Measurements from ENCODE around the gene PMFBP1.

Gene PMFBP1

DNA sequence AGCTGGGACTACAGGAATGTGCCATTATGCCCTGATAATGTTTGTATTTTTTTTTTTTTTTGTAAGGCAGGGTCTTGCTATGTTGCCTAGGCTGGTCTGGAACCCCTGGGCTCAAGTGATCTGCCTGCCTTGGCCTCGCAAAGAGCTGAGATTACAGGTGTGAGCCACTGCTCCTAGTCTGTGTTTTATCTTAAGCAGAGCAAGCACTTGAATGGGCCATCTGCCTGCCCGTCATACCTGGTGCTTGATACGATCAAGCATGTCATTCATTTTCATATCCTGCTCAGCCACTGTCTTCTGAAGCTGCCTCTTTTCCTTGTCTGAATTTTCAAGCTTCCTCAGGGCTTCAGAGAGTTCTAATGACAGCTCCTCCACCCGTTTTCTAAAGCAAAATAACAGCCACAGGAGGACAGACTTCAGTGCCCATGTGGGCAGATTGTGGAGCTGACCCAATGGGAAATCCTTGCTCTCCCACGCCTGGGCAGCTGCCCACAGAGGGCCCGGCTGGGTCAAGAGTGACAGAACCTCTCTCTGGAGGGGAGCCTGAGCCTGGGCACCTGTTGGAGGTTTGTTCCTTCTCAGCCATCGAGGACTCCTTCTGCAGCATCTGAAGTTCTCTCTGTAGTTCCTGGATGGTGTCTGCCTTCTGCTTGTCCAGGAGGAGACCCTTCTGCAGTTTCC lies 41.8 kb downstream of the PMFBP1 start:
- no peak for DNase-seq

- no peak for DNase-seq
Observed at GRCh38 chr16:72128701-72129100, 43.3 kb downstream of the PMFBP1 start.

GRCh38 chr16:72126429-72126765 lies 45.6 kb downstream of the PMFBP1 start:
- DNase-seq, result no peak

DNA sequence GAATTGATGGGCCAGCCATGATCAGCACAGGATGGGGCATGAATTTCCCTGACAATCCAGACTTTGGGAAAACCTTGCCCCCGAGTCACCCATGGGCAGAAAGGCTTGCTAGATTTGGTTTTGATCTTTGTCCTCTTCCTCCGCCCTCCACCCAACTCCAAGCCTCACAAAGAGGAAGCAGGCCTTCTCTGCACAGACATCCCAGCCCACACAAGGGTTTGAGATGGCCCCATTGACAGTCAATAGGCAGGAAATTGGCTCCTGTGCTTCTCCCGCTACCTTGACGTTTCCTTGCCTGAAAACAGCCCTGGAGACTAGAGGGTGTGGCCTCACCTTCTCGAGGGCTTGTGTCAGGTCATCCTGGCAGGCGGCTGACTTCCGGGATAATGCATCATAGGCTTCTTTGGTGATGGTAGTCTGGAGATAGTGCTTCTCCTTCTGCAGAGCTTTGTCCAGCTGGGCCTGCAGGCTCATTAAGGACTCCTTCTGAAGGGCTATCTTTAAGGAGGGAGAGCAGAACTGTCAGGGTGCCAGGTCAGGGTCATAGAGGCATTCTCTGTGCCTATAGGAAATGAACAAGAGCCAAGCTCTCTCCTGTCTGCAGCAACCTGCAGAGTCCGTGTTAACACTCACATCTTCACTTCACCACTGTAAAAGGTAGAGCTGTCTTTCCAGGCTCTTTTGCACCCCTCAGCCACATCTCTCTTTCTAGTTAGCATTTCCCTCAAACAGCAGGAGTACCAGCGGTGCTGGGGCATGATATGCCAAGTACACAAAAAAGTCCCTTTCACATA lies 46.1 kb downstream of the PMFBP1 start:
- no peak for DNase-seq

DNA sequence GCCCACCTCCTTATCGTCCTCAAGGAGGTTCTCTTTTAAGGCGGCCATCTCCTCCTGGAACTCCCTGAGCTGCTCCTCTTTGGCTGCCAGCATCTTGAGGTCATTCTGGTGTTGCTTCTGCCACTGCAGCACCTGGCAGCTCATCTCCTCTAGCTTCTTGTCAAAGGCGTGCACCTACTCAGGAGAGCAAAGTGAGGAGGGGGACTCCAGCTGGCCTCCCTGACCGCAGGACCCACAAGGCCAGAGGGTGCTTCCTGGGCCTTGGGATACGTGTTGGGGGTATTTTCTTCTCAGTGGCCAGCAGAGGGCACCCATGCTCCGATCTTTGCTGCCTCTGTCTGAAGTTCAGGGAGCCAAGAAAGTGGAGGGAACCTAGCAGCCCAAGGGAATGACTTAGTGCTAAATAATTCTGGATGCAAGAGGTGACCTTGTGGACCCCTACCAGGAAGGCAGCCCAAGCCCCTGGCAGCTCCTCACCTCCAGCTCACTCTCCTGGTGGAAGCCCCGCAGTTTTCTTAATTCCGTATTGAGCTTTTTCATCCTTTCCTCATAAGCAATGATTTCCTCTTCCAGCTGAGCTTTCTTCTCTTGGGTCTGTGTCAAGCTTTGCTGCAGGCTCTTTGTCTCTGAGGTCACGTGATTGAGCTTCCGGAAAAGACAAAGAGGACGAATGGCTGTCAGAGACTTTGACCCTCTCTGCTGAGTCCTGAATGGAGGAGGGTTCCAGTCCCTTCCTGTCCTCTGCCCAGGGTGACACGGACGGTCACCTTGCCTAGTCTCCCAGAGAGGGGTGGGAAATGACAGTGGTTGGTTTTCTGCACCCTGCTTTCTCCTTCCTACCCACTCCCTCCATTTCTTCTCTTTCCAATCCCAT lies 47.0 kb downstream of the PMFBP1 start:
- peak; percentile 59 for DNase-seq

DNA sequence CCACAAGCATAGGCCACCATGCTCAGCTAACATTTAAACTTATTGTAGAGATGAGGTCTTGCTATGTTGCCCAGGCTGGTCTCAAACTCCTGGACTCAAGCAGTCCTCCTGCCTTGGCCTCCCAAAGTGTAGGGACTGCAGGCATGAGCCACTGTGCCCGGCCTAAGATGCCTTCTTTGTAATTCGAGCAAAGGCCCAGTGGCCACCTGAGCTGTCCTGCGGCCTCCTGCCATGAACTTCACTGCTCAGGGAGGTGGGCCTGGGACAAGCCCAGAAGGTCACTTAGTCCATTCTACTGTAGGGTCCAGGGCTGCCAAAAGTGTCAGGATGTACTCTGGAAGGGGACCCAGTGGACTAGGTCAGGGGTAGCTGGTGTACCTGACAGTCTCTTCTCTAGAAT lies 47.8 kb downstream of the PMFBP1 start:
- no peak for DNase-seq

- no peak for DNase-seq
Observed at GRCh38 chr16:72123426-72123825, 48.5 kb downstream of the PMFBP1 start.

DNA sequence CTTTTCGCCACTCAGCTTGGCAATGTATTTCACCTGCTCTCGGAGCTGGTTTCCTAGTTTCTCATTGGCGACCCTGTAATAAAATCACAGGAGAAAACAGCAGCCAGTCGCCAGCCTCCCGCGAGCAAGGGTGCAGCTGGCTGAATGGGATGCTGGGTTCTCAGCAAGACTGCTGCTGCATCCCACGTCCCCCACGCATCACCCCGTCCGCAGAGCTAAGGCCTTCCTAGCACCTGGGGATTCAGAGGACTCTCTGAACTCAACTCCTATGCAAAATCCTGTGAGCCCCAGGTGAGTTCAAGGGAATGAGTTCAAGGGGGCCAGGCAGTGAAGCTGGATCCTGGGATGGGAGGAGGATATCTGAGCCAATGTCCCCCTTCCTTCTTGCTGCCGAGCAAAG lies 49.0 kb downstream of the PMFBP1 start:
- DNase-seq, result no peak

DNA sequence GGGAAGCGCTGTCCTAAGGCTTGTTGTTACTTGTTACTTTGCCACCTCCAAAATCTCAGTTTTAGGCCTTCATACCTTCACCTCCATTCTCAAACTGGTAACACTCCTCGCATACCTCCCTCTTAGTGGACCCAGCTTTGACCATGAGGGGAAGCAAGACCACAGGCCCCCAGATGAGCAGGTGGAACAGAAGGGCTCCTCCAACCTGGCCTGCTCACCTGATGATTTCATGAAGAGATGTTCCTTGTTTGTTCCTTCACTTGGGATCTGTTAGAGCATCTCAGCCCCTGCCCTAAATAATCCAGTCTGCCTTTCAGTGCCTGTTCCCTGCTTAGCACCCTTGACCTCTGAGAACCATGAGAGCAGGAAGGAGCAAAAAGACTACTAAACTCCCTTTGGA lies 49.6 kb downstream of the PMFBP1 start:
- no peak for DNase-seq

DNA sequence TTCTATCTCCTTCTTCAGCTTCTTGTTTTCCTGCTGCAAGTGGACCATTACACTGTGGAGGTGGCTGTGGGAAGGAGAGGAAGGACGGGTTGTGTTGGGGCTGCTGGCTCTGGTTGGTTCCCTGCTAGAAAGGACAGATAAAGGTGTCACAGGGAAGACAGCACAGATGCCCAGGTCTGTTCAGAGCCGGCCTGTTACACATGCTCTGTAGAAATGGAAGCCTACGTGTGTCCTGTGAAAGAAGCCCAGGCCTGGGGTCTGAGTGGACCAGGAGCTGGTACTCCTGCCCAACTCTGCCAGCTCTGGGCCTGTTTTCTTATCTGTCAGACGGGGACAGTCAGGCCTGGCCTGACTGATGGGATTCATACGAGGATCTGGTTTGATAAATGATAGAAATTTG lies 51.9 kb downstream of the PMFBP1 start:
- no peak for DNase-seq

- no peak for DNase-seq
Observed at GRCh38 chr16:72113616-72113945, 58.4 kb downstream of the PMFBP1 start.

GRCh38 chr16:72112906-72113615 lies 58.9 kb downstream of the PMFBP1 start:
- no peak for DNase-seq

DNA sequence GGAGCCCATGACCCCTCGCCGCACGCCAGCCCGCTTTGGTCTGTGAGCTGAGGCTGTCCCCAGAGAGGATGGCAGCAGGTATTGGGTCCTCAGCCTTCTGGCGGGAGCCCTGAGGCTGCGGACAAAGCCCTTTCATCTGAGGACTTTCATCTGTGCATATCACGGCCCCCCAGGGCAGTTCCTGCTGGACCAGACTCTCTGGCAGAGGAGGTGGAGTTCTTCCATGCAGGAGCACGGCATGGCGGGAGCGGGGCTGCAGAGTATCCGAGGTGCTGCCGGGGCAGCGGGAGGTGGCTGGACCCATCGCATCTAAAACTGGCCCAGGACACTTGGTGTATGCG lies 59.5 kb downstream of the PMFBP1 start:
- no peak for DNase-seq

GRCh38 chr16:72111657-72112451 lies 60.1 kb downstream of the PMFBP1 start:
- no peak for DNase-seq

DNA sequence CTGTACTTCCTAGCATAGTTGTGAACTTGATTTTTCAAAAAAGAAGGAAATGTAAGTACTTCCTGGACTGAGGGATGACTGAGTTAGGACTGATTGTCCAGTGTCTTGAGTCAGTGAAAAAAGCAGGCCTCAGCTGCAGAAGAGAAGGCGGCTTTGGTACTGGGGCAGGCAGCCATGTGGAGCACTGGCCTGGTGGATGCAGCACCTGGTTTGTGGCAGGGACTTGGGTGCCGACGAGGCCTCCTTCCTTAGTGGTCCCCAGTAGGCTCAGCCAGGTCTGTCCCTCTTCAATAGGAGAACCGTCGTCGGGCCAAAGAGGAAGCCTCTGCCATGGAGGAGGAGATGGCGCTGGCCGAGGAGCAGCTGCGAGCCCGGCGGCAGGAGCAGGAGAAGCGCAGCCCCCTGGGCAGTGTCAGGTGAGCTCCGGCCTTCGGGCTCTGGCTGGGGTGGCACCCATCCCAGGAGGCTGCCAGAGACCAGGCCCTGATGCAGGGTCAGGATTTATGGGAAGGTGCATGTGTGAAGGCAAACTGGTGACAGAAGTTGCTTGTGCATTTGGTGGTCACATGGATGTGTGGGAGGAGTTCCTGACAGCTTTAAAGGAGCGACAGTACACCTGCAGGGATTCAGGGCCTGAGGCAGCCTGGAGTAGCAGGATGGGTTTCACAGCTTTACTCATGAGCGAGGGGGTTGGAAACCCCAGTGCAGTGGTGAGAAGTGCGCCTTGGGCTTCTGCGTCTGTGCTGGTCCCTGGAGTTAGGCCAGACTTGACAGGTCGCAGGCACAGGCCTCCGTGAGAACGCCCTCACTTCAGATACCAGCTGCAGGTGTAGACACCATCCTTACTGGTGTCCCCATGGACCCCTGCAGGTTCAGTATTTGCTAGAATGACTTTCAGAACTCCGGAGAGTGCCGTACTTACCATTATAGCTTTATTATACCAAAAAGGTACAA lies 61.0 kb downstream of the PMFBP1 start:
- no peak for DNase-seq

GRCh38 chr16:72109966-72110530 lies 61.9 kb downstream of the PMFBP1 start:
- DNase-seq, result no peak

- DNase-seq, result no peak
Observed at GRCh38 chr16:72109300-72109699, 62.7 kb downstream of the PMFBP1 start.

DNA sequence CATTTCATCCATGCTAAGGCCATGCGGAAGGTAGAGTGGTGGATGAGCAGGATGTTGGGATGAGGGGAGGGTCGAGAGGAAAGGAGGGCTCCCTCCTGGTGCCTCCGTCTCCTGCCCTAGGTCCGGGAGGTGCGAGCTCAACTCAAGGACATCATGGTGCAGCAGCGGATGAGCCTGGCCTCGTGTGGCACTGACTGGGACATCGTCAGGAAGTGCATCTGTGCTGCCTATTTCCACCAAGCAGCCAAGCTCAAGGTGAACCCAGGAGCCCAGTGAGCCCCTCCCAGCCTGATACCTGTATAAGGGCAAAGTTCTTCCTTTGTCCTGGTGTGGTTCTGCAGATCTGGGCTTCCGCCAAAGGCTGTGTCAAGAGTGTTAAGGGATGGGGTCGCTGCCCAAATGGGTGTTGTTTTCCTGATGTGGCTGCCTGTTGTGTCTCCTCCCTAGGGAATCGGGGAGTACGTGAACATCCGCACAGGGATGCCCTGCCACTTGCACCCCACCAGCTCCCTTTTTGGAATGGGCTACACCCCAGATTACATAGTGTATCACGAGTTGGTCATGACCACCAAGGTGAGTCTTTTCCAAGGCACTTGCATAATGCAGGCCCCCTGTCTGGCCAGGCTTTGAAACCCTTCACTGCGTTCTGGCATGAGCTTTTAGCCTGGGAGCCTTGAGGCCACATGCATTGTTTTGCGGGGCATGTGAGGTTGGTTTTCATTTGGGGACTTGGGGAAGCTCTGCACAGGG lies 63.4 kb downstream of the PMFBP1 start:
- no peak for DNase-seq

DNA sequence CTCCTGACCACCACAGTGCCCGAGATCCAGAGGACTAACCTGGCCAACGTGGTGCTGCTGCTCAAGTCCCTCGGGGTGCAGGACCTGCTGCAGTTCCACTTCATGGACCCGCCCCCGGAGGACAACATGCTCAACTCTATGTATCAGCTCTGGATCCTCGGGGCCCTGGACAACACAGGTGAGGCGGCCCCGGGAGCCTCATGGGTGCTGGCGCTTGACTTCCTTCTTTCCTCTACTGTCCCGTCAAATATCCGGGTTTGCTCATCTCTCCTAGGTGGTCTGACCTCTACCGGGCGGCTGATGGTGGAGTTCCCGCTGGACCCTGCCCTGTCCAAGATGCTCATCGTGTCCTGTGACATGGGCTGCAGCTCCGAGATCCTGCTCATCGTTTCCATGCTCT lies 64.6 kb downstream of the PMFBP1 start:
- no peak for DNase-seq

DNA sequence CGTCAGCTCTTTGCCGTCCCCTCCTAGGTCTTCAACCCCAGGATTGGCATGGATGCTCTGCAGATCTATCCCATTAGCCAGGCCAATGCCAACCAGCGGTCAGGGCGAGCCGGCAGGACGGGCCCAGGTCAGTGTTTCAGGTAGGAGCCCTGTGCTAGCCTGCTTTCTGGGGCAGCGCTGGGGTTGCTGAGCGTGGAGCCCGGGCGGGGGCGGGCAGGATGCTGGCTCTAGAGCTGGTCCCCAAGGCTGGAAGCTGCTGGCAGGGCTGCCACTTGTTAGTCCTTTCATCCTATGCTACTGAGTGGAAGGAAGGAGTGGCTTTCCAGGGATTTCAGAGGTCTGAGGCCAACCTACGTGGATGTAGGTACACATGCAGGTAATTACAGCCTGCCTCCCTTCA lies 66.0 kb downstream of the PMFBP1 start:
- DNase-seq, result no peak
